Measurements from ENCODE around the gene ATP9A. TPM values are rescaled to one million over a fixed set of nuclear protein-coding genes. Genes with fewer than 3 reads are reported as not detected.

ATP9A gene
- total RNA-seq, 1 donor from 2014 or later = 32.1 TPM

DNA sequence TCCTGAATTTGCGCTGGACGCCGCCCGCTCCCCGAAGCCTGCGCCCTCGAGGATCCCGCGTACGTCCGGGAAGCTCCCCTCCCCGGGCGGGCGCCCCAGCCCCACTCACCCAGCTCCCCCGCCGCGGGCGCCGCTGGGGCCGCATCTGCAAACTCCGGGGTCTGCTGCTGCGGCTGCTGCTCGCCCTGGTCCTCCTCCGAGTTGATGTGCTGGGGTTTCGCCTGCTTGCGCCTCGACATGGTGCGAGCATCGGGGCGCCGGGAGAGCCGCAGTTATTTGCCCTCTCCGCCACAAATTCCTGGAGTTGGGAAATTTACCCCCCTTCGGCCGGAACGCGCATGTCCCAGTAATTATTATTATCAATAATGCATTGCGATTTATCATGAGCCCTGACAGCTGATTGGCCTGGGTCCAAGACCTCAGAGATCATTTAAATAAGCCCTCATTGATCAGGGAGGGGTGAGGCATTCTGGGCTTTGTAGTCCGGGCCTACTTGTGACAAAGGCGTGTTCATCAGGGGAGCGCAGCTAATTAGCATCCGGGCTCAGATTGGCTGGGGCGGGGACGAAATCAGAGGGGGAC is 34.1 kb upstream of the ATP9A start, which contains the start of gene SALL4:
Gene SALL4, minus strand, starts transcription at position 352 of the 582 bp plus-strand sequence. Its CDS starts 113 bp downstream, at position 239.
- Histone ChIP-seq H3K27ac (no peak within 1 kb of the TSS), H3K9me3 (no peaks in the 10 kb centered on the region), H3K4me1 (peaks cover 22% of the 10 kb centered on the region), H3K4me3 (peak within 1 kb of the TSS; percentile 45), H3K27me3 (peaks cover 42% of the 10 kb centered on the region), H3K36me3 (no peaks in the 10 kb centered on the region)
- TF ChIP-seq, protein P1, sequence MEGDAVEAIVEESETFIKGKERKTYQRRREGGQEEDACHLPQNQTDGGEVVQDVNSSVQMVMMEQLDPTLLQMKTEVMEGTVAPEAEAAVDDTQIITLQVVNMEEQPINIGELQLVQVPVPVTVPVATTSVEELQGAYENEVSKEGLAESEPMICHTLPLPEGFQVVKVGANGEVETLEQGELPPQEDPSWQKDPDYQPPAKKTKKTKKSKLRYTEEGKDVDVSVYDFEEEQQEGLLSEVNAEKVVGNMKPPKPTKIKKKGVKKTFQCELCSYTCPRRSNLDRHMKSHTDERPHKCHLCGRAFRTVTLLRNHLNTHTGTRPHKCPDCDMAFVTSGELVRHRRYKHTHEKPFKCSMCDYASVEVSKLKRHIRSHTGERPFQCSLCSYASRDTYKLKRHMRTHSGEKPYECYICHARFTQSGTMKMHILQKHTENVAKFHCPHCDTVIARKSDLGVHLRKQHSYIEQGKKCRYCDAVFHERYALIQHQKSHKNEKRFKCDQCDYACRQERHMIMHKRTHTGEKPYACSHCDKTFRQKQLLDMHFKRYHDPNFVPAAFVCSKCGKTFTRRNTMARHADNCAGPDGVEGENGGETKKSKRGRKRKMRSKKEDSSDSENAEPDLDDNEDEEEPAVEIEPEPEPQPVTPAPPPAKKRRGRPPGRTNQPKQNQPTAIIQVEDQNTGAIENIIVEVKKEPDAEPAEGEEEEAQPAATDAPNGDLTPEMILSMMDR (IDR thresholded peaks at IDR 0.05) = no peak
- DNase-seq (no peak), ATAC-seq (no peak)
- intact Hi-C loops (cut with DNase I) = no loop called here

DNA sequence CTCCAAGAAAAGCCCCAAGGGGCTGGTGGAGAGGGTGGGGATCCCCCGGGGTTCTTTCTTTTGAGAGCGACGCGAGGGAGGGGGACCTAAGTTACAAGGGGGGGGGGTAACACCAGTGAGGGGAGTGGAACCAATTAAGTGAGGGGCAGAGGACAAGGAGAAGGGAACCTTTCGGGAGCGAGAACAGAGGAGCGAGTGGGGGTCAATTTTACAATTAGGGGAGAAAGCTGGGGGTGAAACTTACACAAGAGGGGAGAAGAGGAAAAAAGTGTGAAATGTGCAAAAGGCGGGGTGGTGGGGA is 33.6 kb upstream of the ATP9A start:
- H3K27me3 ChIP-seq = peaks cover 42% of the 10 kb centered on the region
- ATAC-seq (no peak), DNase-seq (no peak)
- no peaks in the 10 kb centered on the region for H3K9me3 ChIP-seq
- H3K27ac ChIP-seq = no peak overlapping the region
- no peaks in the 10 kb centered on the region for H3K36me3 ChIP-seq
- TF ChIP-seq, protein P1 (IDR thresholded peaks at IDR 0.05) = no peak
- peak overlapping the region; percentile 45 for H3K4me3 ChIP-seq
- H3K4me1 ChIP-seq = peaks cover 22% of the 10 kb centered on the region
- intact Hi-C loops (cut with DNase I) = no loop called here

DNA sequence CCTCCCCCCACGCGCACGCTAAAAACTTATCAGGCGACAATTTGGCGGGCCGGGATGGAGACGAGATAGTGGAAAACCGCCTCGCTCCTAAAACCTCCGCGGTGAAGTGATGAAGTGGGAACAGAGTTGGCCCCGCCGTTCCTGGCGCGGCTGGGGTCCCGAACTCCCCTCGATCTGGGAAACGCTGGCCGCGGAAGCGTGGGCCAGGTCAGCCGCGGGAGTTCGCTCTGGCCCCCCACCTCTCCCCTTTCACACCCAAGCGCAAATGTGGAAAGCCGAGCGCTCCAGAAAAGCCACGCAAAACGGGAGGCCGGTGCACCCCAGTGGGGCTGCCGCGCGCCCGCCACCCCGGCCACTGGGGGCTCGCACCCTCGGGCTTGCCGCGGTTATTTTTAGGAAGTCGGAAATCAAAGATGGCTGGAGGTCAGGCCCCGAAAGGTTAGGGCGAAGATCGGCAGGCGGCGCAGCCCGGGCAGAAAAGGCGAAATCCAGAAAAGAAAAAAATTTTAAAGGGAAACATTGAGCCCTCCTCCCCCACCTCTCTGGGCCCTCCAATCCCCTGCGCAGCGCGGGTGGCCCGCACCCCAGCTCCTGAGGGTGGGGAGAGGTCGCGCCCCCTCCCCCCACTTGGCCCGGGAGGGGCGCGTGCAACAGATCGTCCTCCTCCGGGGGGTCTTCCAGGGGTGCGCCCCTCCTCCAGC is 33.1 kb upstream of the ATP9A start:
- H3K27me3 ChIP-seq = peaks cover 42% of the 10 kb centered on the region
- ATAC-seq (peak; percentile 17), DNase-seq (no peak)
- H3K4me3 ChIP-seq = peak overlapping the region; percentile 45
- intact Hi-C loops (cut with DNase I) = no loop called here
- no peak overlapping the region for H3K27ac ChIP-seq
- H3K4me1 ChIP-seq = peaks cover 22% of the 10 kb centered on the region
- H3K36me3 ChIP-seq = no peaks in the 10 kb centered on the region
- no peaks in the 10 kb centered on the region for H3K9me3 ChIP-seq
- TF ChIP-seq, protein P1 (IDR thresholded peaks at IDR 0.05) = no peak

DNA sequence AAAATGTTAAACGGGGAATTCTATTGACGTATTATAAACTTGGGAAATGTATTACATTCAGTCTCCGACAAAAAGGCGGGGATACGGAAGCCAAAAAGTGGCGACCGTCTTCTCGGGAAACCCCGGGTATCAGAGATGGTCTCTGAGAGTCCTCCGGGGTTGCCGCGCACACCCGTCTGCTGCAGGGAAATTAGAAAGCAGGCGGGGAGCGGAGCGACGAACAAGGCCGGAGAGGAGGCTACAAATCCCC is 32.6 kb upstream of the ATP9A start:
- Histone ChIP-seq H3K27ac (no peak overlapping the region), H3K36me3 (no peaks in the 10 kb centered on the region), H3K4me1 (peaks cover 22% of the 10 kb centered on the region), H3K27me3 (peaks cover 42% of the 10 kb centered on the region), H3K9me3 (no peaks in the 10 kb centered on the region), H3K4me3 (peak overlapping the region; percentile 45)
- TF ChIP-seq, protein P1 (IDR thresholded peaks at IDR 0.05) = no peak
- intact Hi-C loops (cut with DNase I) = no loop called here
- DNase-seq (no peak), ATAC-seq (peak; percentile 19)

DNA sequence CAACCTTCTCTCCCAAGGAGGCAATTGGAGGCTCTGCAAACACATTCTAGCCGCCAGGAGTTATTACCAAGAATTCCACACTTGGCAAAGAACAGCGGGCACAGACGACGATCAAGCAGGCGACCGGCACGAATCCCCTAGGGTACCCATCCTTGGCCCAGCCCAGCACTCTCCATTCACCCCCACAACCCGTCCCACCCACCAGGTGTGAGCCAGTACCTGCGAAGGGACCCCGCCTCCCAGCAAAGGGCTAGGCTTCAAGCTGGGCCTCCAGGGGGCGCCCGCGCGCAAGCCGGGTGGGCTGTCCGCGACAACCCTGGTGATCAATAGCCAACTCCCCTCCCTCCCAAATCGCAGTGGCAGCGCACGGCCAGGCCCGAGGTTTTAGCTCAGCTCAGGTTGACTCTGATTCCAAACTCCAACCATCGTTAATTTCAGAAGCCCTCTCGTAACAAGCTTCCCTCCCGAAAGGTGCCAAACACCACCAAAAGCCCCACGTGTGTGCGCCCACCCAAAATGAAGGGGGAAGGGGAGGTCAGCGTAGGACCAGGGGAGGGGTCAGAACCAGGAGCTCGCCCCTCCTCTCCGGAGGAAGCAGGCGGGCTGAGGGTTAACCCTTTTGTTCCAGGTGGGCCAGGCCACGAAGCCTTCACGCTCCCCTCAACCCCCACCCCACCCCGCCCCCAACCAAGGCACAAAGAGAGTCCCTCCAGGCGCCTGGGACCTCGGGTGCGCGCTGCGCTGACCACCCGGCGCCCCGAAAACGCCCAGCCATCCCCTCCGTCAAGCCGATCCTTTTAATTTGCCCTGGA is 32.1 kb upstream of the ATP9A start:
- Histone ChIP-seq H3K36me3 (no peaks in the 10 kb centered on the region), H3K9me3 (no peaks in the 10 kb centered on the region), H3K4me1 (peaks cover 22% of the 10 kb centered on the region), H3K4me3 (peak overlapping the region; percentile 45), H3K27ac (no peak overlapping the region), H3K27me3 (peaks cover 42% of the 10 kb centered on the region)
- ATAC-seq = peak; percentile 90
- DNase-seq = peak; percentile 83
- intact Hi-C loops (cut with DNase I) = no loop called here
- TF ChIP-seq, protein P1 (IDR thresholded peaks at IDR 0.05) = peak; percentile 70
